Astrocyte (in vitro differentiated cells and primary cell): ENCODE data around the gene KRT36. TPM values are rescaled to one million over a fixed set of nuclear protein-coding genes. Genes with fewer than 3 reads are reported as not detected.

Experiments
- DNase-seq: peaks from one replicate; pipeline ENCODE4 v3.0.0-alpha.2; 2010; ENCODE audit warnings: low read depth
- FAIRE-seq: peaks from 2 replicates; lab custom pipeline; 2011; peaks lifted over from hg19 to GRCh38; lab: Jason Lieb, UNC
- H2AFZ ChIP-seq: 2 replicates; pipeline ENCODE4 v1.6.0; 2012; ENCODE audit warnings: low read depth, low read length, inconsistent platforms
- H3K27ac ChIP-seq: 2 replicates; pipeline ENCODE4 v1.5.1; 2011; ENCODE audit warnings: low read depth, low read length, inconsistent platforms
- H3K27me3 ChIP-seq: 2 replicates; pipeline ENCODE4 v1.6.0; 2011; ENCODE audit warnings: low read length, inconsistent platforms; ENCODE audit not compliant: insufficient read depth
- H3K36me3 ChIP-seq: 2 replicates; pipeline ENCODE4 v1.5.1; 2011; ENCODE audit warnings: low read length, inconsistent platforms; ENCODE audit not compliant: insufficient read depth
- H3K4me1 ChIP-seq: 2 replicates; pipeline ENCODE4 v1.5.1; 2011; ENCODE audit warnings: low read length, inconsistent platforms; ENCODE audit not compliant: insufficient read depth
- H3K4me2 ChIP-seq: 2 replicates; pipeline ENCODE4 v1.6.0; 2012; ENCODE audit warnings: low read length, inconsistent platforms
- H3K4me3 ChIP-seq: 2 replicates; pipeline ENCODE4 v1.5.1; 2011; ENCODE audit warnings: low read depth, mild to moderate bottlenecking, low read length, inconsistent platforms; ENCODE audit not compliant: insufficient read depth
- H3K79me2 ChIP-seq: 2 replicates; pipeline ENCODE4 v1.6.0; 2012; ENCODE audit warnings: mild to moderate bottlenecking, low read length, inconsistent platforms; ENCODE audit not compliant: insufficient read depth
- H3K9ac ChIP-seq: 2 replicates; pipeline ENCODE4 v1.6.0; 2012; ENCODE audit warnings: mild to moderate bottlenecking, low read length, inconsistent platforms
- H3K9me3 ChIP-seq: 2 replicates; pipeline ENCODE4 v1.5.1; 2012; ENCODE audit warnings: low read depth, mild to moderate bottlenecking, low read length, inconsistent platforms; ENCODE audit not compliant: insufficient read depth
- H4K20me1 ChIP-seq: 2 replicates; pipeline ENCODE4 v1.6.0; 2012; ENCODE audit warnings: low read length, inconsistent platforms; ENCODE audit not compliant: insufficient read depth
- H3K27ac Mint-ChIP-seq: one replicate; pipeline ENCODE4 v1.8.0; 2021; ENCODE audit warnings: mild to moderate bottlenecking, mixed read lengths; ENCODE audit not compliant: unreplicated experiment
- H3K27me3 Mint-ChIP-seq: one replicate; pipeline ENCODE4 v1.8.0; 2021; ENCODE audit warnings: low read depth, mixed read lengths; ENCODE audit not compliant: unreplicated experiment
- H3K36me3 Mint-ChIP-seq: one replicate; pipeline ENCODE4 v1.8.0; 2021; ENCODE audit warnings: low read depth, mixed read lengths; ENCODE audit not compliant: unreplicated experiment
- H3K4me1 Mint-ChIP-seq: one replicate; pipeline ENCODE4 v1.8.0; 2021; ENCODE audit warnings: low read depth, mixed read lengths; ENCODE audit not compliant: unreplicated experiment
- H3K4me3 Mint-ChIP-seq: one replicate; pipeline ENCODE4 v1.8.0; 2021; ENCODE audit warnings: mild to moderate bottlenecking, moderate library complexity, mixed read lengths; ENCODE audit not compliant: unreplicated experiment
- H3K9me3 Mint-ChIP-seq: one replicate; pipeline ENCODE4 v1.8.0; 2021; ENCODE audit warnings: mild to moderate bottlenecking, mixed read lengths; ENCODE audit not compliant: unreplicated experiment
- EZH2 ChIP-seq: IDR thresholded peaks from 2 replicates; pipeline ENCODE4 v1.6.1; 2012; ENCODE audit warnings: mild to moderate bottlenecking, low read length, inconsistent platforms; ENCODE audit not compliant: insufficient read depth
- total RNA-seq: library from RNA; stranded (reverse); gene quantifications from 2 replicates; pipeline ENCODE4 v1.2.1, GENCODE V29; 2021
- TF ChIP-seq, protein P1 (sequence below): IDR thresholded peaks from 2 replicates; pipeline ENCODE4 v1.5.1; 2011; ENCODE audit warnings: low read depth, mild to moderate bottlenecking, inconsistent platforms, low read length, moderate library complexity; ENCODE audit not compliant: insufficient read depth

KRT36 gene
- total RNA-seq, 1 donor from 2014 or later, result not detected

DNA sequence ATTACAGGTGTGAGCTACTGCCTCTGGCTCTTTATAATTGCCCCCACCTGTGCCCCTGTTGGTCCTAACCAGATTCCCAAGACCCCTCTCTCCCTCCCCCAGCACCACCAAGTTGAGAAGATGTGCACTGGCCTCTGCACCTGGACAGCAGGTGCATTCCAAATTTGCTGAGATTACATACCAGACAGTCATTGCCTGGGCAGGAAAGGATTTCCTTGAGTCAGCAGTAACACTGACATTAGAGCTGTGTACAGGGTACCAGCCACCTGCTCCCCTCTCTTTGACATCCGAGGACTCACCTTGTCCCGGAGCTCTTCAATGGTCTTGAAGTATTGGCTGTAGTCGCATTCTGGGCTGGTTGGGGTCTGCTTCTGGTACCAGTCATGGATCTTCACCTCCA lies 28.3 kb upstream of the KRT36 start:
- Mint-ChIP-seq H3K27ac (no peak overlapping the region), H3K4me3 (no peak overlapping the region), H3K4me1 (peaks cover 6% of the 10 kb centered on the region), H3K36me3 (peaks cover 2% of the 10 kb centered on the region), H3K27me3 (peaks cover 8% of the 10 kb centered on the region), H3K9me3 (peaks cover 4% of the 10 kb centered on the region)
- TF ChIP-seq, protein P1, sequence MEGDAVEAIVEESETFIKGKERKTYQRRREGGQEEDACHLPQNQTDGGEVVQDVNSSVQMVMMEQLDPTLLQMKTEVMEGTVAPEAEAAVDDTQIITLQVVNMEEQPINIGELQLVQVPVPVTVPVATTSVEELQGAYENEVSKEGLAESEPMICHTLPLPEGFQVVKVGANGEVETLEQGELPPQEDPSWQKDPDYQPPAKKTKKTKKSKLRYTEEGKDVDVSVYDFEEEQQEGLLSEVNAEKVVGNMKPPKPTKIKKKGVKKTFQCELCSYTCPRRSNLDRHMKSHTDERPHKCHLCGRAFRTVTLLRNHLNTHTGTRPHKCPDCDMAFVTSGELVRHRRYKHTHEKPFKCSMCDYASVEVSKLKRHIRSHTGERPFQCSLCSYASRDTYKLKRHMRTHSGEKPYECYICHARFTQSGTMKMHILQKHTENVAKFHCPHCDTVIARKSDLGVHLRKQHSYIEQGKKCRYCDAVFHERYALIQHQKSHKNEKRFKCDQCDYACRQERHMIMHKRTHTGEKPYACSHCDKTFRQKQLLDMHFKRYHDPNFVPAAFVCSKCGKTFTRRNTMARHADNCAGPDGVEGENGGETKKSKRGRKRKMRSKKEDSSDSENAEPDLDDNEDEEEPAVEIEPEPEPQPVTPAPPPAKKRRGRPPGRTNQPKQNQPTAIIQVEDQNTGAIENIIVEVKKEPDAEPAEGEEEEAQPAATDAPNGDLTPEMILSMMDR, result no peak
- TF ChIP-seq EZH2, result no peak
- H3K27me3 ChIP-seq, result no peaks in the 10 kb centered on the region
- H3K4me1 ChIP-seq, result peaks cover 36% of the 10 kb centered on the region
- no peak overlapping the region for H3K4me2 ChIP-seq
- H3K36me3 ChIP-seq, result no peaks in the 10 kb centered on the region
- H3K79me2 ChIP-seq, result no peaks in the 10 kb centered on the region
- no peak overlapping the region for H3K9ac ChIP-seq
- H3K27ac ChIP-seq, result no peak overlapping the region
- FAIRE-seq, result no peak
- H4K20me1 ChIP-seq, result no peaks in the 10 kb centered on the region
- H3K4me3 ChIP-seq, result no peak overlapping the region
- H2AFZ ChIP-seq, result no peak overlapping the region
- DNase-seq, result no peak
- H3K9me3 ChIP-seq, result no peaks in the 10 kb centered on the region

DNA sequence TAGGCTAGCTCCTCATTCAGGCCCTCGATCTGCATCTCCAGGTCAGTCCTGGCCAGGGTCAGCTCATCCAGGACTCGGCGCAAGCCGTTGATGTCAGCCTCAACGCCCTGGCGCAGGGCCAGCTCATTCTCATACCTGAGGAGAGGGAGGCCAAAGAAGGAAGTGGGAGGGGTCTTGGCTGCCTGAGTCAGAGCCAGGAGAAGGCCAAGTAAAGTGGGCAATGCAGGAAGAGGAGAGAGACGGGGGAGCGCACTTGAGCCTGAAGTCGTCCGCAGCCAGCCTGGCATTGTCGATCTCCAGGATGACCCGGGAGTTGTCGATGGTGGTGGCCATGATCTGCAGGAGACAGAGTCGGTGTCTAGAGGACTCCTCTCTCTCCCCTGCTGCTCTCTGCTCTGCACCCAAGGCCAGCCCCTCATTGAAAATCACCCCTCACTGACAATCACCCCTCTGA lies 27.1 kb upstream of the KRT36 start:
- no peak overlapping the region for H3K9ac ChIP-seq
- FAIRE-seq (no peak), DNase-seq (no peak)
- no peak for TF ChIP-seq EZH2
- TF ChIP-seq, protein P1, result no peak
- H3K4me3 ChIP-seq, result no peak overlapping the region
- H4K20me1 ChIP-seq, result no peaks in the 10 kb centered on the region
- no peak overlapping the region for H3K27ac ChIP-seq
- H3K9me3 Mint-ChIP-seq, result peaks cover 4% of the 10 kb centered on the region
- peaks cover 2% of the 10 kb centered on the region for H3K36me3 Mint-ChIP-seq
- H3K4me1 ChIP-seq, result peaks cover 25% of the 10 kb centered on the region
- no peak overlapping the region for H3K27ac Mint-ChIP-seq
- no peaks in the 10 kb centered on the region for H3K9me3 ChIP-seq
- H3K4me1 Mint-ChIP-seq, result peaks cover 4% of the 10 kb centered on the region
- no peaks in the 10 kb centered on the region for H3K27me3 ChIP-seq
- no peak overlapping the region for H3K4me2 ChIP-seq
- H3K27me3 Mint-ChIP-seq, result peaks cover 17% of the 10 kb centered on the region
- no peak overlapping the region for H2AFZ ChIP-seq
- H3K4me3 Mint-ChIP-seq, result no peak overlapping the region
- no peaks in the 10 kb centered on the region for H3K36me3 ChIP-seq
- H3K79me2 ChIP-seq, result no peaks in the 10 kb centered on the region

- H3K27ac Mint-ChIP-seq, result no peak overlapping the region
- H3K4me2 ChIP-seq, result no peak overlapping the region
- H3K36me3 Mint-ChIP-seq, result peaks cover 2% of the 10 kb centered on the region
- H3K27me3 Mint-ChIP-seq, result peaks cover 20% of the 10 kb centered on the region
- H3K4me1 ChIP-seq, result peaks cover 19% of the 10 kb centered on the region
- no peak overlapping the region for H3K4me3 Mint-ChIP-seq
- no peaks in the 10 kb centered on the region for H3K9me3 ChIP-seq
- no peaks in the 10 kb centered on the region for H3K79me2 ChIP-seq
- H3K36me3 ChIP-seq, result no peaks in the 10 kb centered on the region
- H2AFZ ChIP-seq, result no peak overlapping the region
- DNase-seq (no peak), FAIRE-seq (no peak)
- H3K4me1 Mint-ChIP-seq, result no peaks in the 10 kb centered on the region
- H3K27me3 ChIP-seq, result no peaks in the 10 kb centered on the region
- H3K9me3 Mint-ChIP-seq, result peaks cover 4% of the 10 kb centered on the region
- no peak overlapping the region for H3K9ac ChIP-seq
- H3K4me3 ChIP-seq, result no peak overlapping the region
- H4K20me1 ChIP-seq, result no peaks in the 10 kb centered on the region
- TF ChIP-seq, protein P1, result no peak
- no peak for TF ChIP-seq EZH2
- no peak overlapping the region for H3K27ac ChIP-seq
Observed at GRCh38 chr17:41516147-41516829, 26.6 kb upstream of the KRT36 start.
